Measurements from ENCODE around the gene EIF4G1. TPM values are rescaled to one million over a fixed set of nuclear protein-coding genes. Genes with fewer than 3 reads are reported as not detected.

The EIF4G1 gene
- total and polyA plus RNA-seq, 10 of the 15 experiments (the other 5 are each of a cell fraction or from before 2014, with no cell fraction given), result 5.7 to 462 (median 237) TPM

GRCh38 chr3:184377374-184377773, 63.0 kb downstream of the EIF4G1 start (continued):
- no peak for TF ChIP-seq SMC3 (IDR thresholded peaks at IDR 0.05; ENCODE audit: borderline replicate concordance, low read length)
- no peak for TF ChIP-seq DPF2 (IDR thresholded peaks at IDR 0.05)
- no peak for TF ChIP-seq NFXL1 (IDR thresholded peaks at IDR 0.05; ENCODE audit: borderline replicate concordance)
- no peak for TF ChIP-seq IRF4 (IDR thresholded peaks at IDR 0.05; ENCODE audit: low read depth, low read length)
- no peak for TF ChIP-seq CTCF (IDR thresholded peaks at IDR 0.05 in 2 of 3, conservative IDR thresholded peaks at IDR 0.05 in 1 of 3; ENCODE audit: control insufficient read depth in 2 of 3, extremely low read depth in 1 of 3, insufficient read depth in 1 of 3, low read depth in 3 of 3, low read length in 3 of 3)
- no peak for TF ChIP-seq KDM1A (IDR thresholded peaks at IDR 0.05; ENCODE audit: borderline replicate concordance)

- ChIA-PET CTCF (interaction anchor here (0.6 kb wide), 1 partner anchor 137 kb away, joined by 3 read pairs; no protein-coding TSS in a partner anchor), POLR2A (no interaction called here), SMC1A (ENCODE audit: uncharacterized antibody, unreplicated experiment) (no interaction called here), RAD21 (ENCODE audit: unreplicated experiment) (no interaction called here)
- no peak for FAIRE-seq
- H3K9ac ChIP-seq (ENCODE audit: control insufficient read depth, insufficient read depth, low read length), result no peak within 1 kb of the TSS
- WGBS (ENCODE audit: insufficient coverage, insufficient replicate concordance, low lambda C conversion rate, missing lambda C conversion rate), result 28% methylated on average over 7 of the region's 7 CpGs
- no peak within 1 kb of the TSS for H2AFZ ChIP-seq (ENCODE audit: control insufficient read depth, low read depth, low read length)
- intact Hi-C loops (cut with micrococcal nuclease; ENCODE audit: unreplicated experiment), result no loop called here
- H3K9me3 ChIP-seq (replicated peaks; ENCODE audit: control insufficient read depth, insufficient read depth, low read length), result no peaks in the 10 kb centered on the region
- no peak; the same call in 2 of the 3 replicates for ATAC-seq
- no TSS peak for BruUV-seq (replicated peaks)
- H3K27me3 ChIP-seq (replicated peaks in 1 of 2; ENCODE audit: control insufficient read depth in 2 of 2, insufficient read depth in 2 of 2, low read length in 1 of 2), result peaks cover 17 to 20% of the 10 kb centered on the region in 2 experiments
- H3K4me2 ChIP-seq (ENCODE audit: control insufficient read depth, insufficient read depth), result no peak within 1 kb of the TSS
- H3K4me1 ChIP-seq (ENCODE audit: control insufficient read depth, insufficient read depth, low read length), result no peaks in the 10 kb centered on the region
- in situ Hi-C loops (cut with MboI), result no loop called here
- TF ChIP-seq GABPA (IDR thresholded peaks at IDR 0.05; ENCODE audit: low read depth), result no peak
- TF ChIP-seq, protein P1, sequence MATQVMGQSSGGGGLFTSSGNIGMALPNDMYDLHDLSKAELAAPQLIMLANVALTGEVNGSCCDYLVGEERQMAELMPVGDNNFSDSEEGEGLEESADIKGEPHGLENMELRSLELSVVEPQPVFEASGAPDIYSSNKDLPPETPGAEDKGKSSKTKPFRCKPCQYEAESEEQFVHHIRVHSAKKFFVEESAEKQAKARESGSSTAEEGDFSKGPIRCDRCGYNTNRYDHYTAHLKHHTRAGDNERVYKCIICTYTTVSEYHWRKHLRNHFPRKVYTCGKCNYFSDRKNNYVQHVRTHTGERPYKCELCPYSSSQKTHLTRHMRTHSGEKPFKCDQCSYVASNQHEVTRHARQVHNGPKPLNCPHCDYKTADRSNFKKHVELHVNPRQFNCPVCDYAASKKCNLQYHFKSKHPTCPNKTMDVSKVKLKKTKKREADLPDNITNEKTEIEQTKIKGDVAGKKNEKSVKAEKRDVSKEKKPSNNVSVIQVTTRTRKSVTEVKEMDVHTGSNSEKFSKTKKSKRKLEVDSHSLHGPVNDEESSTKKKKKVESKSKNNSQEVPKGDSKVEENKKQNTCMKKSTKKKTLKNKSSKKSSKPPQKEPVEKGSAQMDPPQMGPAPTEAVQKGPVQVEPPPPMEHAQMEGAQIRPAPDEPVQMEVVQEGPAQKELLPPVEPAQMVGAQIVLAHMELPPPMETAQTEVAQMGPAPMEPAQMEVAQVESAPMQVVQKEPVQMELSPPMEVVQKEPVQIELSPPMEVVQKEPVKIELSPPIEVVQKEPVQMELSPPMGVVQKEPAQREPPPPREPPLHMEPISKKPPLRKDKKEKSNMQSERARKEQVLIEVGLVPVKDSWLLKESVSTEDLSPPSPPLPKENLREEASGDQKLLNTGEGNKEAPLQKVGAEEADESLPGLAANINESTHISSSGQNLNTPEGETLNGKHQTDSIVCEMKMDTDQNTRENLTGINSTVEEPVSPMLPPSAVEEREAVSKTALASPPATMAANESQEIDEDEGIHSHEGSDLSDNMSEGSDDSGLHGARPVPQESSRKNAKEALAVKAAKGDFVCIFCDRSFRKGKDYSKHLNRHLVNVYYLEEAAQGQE (IDR thresholded peaks at IDR 0.05; ENCODE audit: low read depth, low read length), result no peak
- no peak for DNase-seq (ENCODE audit: low read depth, low spot score)
- H3K36me3 ChIP-seq (ENCODE audit: control insufficient read depth in 2 of 2, insufficient read depth in 2 of 2, low read length in 1 of 2), result no peaks in the 10 kb centered on the region
- no peaks in the 10 kb centered on the region for H3K79me2 ChIP-seq (ENCODE audit: control insufficient read depth, insufficient read depth, low read length)
- no peak within 1 kb of the TSS for H3K4me3 ChIP-seq
- H4K20me1 ChIP-seq (ENCODE audit: control insufficient read depth, insufficient read depth), result no peaks in the 10 kb centered on the region
- no peak within 1 kb of the TSS for H3K27ac ChIP-seq (ENCODE audit: control insufficient read depth, insufficient read depth)
Measured at GRCh38 chr3:184377882-184378445, 63.6 kb downstream of the EIF4G1 start, which contains the start of gene THPO. TSS of gene THPO (minus strand) at chr3:184378207. CDS start at chr3:184376259, 1,948 bp downstream.
